GM18505 (cell line): Measurements from ENCODE around the gene RIPK3.
"Not testable (repeated sequence)": the region's sequence is repeated elsewhere in the genome, so short reads cannot be mapped to it uniquely, and the experiment has no call there.

Source experiments
- ATAC-seq: cut with Tn5 transposase; IDR thresholded peaks from one replicate; pipeline ENCODE4 v1.9.1; 2021; ENCODE audit not compliant: unreplicated experiment
- POLR2A ChIP-seq: IDR thresholded peaks from 4 replicates; pipeline ENCODE4 v1.6.1; 2011; ENCODE audit warnings: borderline replicate concordance; ENCODE audit not compliant: insufficient read depth, insufficient read length; ENCODE audit errors: extremely low read depth

RIPK3 gene

GRCh38 chr14:24339284-24340151, at the start of gene RIPK3:
Gene RIPK3, minus strand, starts transcription at chr14:24339991. Its CDS starts 165 bp downstream, at chr14:24339826.
- peak; percentile 82 for ATAC-seq
- TF ChIP-seq POLR2A: peak; percentile 73

GRCh38 chr14:24389226-24389848, 49.5 kb upstream of the RIPK3 start:
- TF ChIP-seq POLR2A: no peak
- no peak for ATAC-seq

GRCh38 chr14:24388474-24389179, 48.8 kb upstream of the RIPK3 start:
- ATAC-seq: no peak
- no peak for TF ChIP-seq POLR2A

GRCh38 chr14:24387579-24387978, 47.8 kb upstream of the RIPK3 start:
- not testable (repeated sequence) for ATAC-seq

- no peak for TF ChIP-seq POLR2A
- ATAC-seq: no peak
Measured at GRCh38 chr14:24387009-24387345, 47.2 kb upstream of the RIPK3 start.

- no peak for TF ChIP-seq POLR2A
- ATAC-seq: no peak
Measured at GRCh38 chr14:24385524-24385923, 45.7 kb upstream of the RIPK3 start.

- no peak for TF ChIP-seq POLR2A
- no peak for ATAC-seq
Measured at GRCh38 chr14:24384169-24384568, 44.4 kb upstream of the RIPK3 start.

GRCh38 chr14:24382064-24382371, 42.2 kb upstream of the RIPK3 start:
- TF ChIP-seq POLR2A: no peak
- ATAC-seq: no peak

GRCh38 chr14:24381363-24382063, 41.7 kb upstream of the RIPK3 start:
- no peak for ATAC-seq
- no peak for TF ChIP-seq POLR2A

GRCh38 chr14:24379907-24380730, 40.3 kb upstream of the RIPK3 start:
- ATAC-seq: no peak
- TF ChIP-seq POLR2A: no peak

- TF ChIP-seq POLR2A: no peak
Measured at GRCh38 chr14:24378981-24379906, 39.5 kb upstream of the RIPK3 start.

GRCh38 chr14:24378327-24378726, 38.5 kb upstream of the RIPK3 start:
- ATAC-seq: no peak
- TF ChIP-seq POLR2A: no peak

More at GRCh38 chr14:24378981-24379906, 39.5 kb upstream of the RIPK3 start:
- ATAC-seq: no peak
